ENCODE measurements around the gene CX3CL1. TPM values are rescaled to one million over a fixed set of nuclear protein-coding genes. Genes with fewer than 3 reads are reported as not detected.
"Not testable (repeated sequence)": the region's sequence is repeated elsewhere in the genome, so short reads cannot be mapped to it uniquely, and the experiment has no call there.

CX3CL1 gene
- 0.81 and 1.0 TPM in 2 replicates for total RNA-seq (2014; rRNA removed; shearing (Covaris generic))

GRCh38 chr16:57372372-57373116 is at the start of gene CX3CL1:
Gene CX3CL1, plus strand, starts transcription at chr16:57372490. Its CDS starts 79 bp downstream, at chr16:57372569.
- DNase-seq (ENCODE audit: low read depth), result peak; percentile 80

DNA sequence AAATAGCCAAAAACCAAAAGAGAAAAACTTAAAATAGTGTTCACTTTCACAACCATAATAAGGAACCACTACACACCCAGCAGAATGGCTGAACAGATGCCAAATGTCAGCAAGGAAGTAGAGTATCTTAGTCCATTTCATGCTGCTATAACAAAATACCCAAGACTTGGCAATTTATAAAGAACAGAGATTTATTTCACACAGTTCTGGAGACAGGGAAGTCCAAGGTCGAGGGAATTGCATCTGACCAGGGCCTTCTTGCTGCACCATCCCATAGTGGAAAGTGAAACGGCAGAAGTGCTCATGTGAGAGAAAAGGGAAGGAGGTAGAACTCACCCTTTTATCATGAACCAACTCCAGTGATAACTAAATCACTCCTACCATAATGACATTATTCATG is 47.5 kb upstream of the CX3CL1 start:
- no peak for DNase-seq (ENCODE audit: low read depth)

GRCh38 chr16:57325458-57325857 is 46.8 kb upstream of the CX3CL1 start:
- DNase-seq (ENCODE audit: low read depth), result peak; percentile 60

GRCh38 chr16:57329718-57330327 is 42.5 kb upstream of the CX3CL1 start:
- no peak for DNase-seq (ENCODE audit: low read depth)

- DNase-seq (ENCODE audit: low read depth), result no peak
These were observed 40.9 kb upstream of the CX3CL1 start for GRCh38 chr16:57331355-57331754.

- DNase-seq (ENCODE audit: low read depth), result no peak
These were observed 38.9 kb upstream of the CX3CL1 start for GRCh38 chr16:57333402-57333801.

DNA sequence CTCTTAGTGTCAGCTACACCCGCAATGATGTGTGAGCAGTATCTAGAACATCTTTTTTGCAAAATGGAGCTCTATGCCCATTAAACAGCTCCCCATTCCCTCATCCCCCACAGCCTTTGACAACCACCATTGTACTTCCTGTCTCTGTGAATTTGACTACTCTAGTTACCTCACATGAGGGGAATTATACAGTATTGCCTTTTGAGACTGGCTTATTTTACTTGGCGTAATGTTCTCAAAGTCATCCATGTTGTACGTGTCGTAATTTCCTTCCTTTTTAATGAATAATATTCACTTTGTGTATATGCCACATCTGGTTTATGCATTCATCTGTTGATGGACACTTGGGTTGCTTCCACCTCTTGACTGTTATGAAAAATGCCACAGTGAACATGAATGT is 36.9 kb upstream of the CX3CL1 start:
- no peak for DNase-seq (ENCODE audit: low read depth)

- no peak for DNase-seq (ENCODE audit: low read depth)
These were observed 31.2 kb upstream of the CX3CL1 start for GRCh38 chr16:57341062-57341440.

DNA sequence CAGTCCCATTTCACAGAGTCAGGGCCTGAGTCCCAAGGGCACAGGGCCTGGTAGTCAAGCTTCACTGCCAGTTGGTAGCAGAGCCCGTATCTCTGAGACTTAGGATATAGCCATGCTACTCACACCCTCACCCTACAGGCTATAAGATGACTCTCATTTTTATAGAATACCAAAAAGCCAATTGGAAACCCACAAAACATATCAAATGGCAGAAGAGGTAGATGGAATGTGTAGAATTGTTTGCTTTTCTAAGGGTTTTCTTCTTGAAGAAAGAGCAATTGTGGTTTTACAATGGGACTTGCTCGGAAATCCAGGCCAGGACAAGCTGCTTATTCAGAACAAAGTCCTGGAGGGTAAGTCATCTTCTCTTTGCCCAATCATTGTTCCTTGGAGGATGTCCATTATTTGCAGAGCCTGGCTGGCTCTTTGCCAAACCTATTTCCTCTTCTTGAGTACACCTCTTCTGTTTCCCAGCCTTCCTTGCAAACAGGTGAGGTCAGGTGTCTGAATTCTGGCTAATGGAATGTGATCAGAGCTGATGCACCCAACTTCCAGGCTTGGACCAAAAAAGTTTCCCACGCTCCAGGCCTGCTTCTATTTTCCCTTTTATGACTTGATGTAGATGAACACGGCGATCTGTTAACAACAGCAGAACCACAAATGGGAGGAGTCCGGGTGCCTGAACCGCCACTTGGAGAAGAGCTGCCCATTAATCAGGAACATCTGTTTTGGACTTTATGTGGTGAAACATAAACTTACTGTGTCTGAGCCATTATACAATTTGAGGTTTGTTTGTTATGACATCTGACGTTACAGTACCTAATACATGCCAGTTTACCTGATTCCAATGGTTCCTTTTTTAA is 30.6 kb upstream of the CX3CL1 start:
- DNase-seq (ENCODE audit: low read depth), result peak; percentile 92

DNA sequence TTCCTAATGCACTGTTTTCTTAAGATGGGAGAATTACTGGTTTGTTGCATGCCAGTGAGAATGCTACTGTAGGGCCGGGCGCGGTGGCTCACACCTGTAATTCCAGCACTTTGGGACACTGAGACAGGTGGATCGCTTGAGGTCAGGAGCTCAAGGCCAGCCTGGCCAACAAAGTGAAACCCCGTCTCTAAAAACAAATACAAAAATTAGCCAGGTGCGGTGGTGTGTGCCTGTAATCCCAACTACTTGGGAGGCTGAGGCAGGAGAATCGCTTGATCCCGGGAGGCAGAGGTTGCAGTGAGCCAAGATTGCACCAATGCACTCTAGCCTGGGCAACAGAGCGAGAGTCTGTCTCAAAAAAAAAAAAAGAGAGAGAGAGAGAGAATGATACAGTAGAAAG is 29.7 kb upstream of the CX3CL1 start:
- not testable (repeated sequence) for DNase-seq (ENCODE audit: low read depth)

DNA sequence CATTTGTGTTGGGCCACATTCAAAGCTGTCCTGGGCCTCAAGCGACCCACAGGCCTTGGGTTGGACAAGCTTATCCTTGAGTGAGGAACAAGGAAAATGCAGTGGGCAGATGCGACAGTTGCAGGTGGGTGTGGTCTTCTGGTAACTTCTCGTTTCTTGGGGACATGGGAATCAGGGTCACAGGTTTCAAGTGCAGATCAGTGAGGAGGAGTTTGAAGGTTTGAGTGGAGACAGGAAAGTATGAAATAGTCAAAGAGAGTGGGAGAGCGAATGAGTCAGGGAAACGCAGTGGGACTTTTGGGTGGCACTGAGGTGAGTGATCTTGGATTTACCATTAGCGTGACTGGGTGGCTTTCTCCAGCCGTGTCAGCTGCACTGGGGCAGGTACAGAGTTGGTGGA is 29.1 kb upstream of the CX3CL1 start:
- DNase-seq (ENCODE audit: low read depth), result no peak

DNA sequence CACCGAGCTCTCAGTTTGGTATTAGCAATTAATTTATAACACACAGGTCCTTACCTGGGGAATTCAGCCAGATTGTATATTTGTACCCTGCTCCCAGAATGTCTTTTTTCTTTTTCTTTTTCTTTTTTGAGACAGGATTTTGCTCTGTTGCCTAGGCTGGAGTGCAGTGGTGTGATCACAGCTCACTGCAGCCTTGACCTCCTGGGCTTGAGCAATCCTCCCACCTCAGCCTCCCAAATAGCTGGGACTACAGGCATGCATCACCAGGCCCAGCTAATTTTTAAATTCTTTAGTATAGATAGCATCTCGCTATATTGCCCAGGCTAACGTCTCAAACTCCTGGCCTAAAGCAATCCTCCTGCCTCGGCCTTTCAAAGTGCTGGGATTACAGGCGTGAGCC is 28.2 kb upstream of the CX3CL1 start:
- DNase-seq (ENCODE audit: low read depth), result not testable (repeated sequence)

- no peak for DNase-seq (ENCODE audit: low read depth)
These were observed 27.3 kb upstream of the CX3CL1 start for GRCh38 chr16:57345021-57345420.

DNA sequence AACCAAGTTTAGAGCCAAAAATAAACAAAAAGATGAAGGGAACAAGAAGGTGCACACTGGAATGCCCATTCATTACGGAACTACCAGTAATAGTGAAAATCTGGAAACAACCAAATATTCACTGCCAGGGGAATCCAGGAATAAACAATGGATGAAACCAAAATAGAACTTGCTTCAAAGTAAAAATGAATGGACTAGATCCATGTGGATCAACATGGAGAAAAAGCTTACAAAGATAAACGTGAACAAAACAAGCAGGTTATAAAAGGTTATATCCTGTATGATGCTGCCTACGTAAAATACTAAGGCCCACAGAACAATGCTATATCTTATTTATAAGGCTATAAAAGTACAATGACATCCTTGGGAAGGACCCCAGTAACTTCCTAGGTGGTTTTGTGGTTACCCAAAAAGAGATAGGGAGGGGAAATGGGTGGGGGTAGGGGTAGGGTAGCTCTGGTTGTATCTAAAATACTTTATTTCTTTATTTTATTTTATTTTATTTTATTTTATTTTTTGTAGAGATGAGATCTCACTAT is 26.6 kb upstream of the CX3CL1 start:
- DNase-seq (ENCODE audit: low read depth), result no peak

DNA sequence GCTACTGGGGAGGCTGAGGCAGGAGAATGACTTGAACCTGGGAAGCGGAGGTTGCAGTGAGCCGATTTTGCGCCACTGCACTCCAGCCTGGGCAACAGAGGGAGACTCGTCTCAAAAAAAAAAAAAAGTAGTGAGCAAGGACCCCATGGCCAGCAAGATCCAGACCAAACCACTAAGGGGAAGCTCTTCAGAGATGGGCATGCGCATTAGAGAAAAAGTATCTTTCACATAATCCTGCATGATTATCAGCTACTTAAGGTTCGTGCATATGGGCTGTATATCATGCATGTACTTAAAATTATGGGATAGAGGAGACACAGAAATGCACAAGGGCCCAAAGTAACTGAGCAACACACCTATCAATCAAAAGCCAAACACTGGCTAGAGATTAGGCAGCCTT is 24.4 kb upstream of the CX3CL1 start:
- no peak for DNase-seq (ENCODE audit: low read depth)

- DNase-seq (ENCODE audit: low read depth), result no peak
These were observed 24.0 kb upstream of the CX3CL1 start for GRCh38 chr16:57348327-57348726.

DNA sequence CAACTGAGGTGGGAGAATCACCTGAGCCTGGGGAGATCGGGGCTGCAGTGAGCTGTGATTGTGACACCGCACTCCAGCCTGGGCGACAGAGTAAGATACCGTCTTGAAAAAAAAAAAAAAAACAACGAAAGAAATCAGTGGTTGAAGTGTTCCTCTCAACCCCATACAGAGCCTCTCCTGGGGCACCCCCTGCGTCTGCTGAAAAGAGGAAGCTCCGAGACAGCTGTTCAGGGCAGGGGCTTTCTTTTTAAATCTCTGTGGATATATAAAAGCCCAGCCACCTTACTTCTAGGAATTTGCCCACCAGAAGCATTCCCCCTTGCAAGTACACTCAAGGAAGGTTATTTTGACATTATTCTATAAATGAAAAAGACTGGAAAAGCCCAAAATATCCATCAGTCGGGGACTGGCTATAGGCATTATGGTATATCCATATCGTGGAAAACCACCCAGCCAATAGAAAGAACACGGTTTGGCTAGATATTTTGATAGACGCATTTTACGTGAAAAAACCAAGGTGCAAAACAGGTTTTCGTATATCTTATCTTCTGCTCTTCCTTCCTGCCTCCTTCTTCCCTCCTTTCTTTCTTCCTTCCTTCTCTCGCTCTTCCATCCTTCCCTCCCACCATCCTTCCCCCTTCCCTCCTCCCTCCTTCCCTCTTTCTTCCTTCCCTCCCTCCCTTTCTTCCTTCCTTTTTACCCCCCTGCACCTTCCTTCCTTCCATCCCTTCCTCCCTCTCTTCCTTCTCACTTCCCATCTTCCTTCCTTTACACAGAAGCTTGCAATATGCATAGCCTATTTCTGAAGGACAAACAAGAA is 22.9 kb upstream of the CX3CL1 start:
- DNase-seq (ENCODE audit: low read depth), result no peak

DNA sequence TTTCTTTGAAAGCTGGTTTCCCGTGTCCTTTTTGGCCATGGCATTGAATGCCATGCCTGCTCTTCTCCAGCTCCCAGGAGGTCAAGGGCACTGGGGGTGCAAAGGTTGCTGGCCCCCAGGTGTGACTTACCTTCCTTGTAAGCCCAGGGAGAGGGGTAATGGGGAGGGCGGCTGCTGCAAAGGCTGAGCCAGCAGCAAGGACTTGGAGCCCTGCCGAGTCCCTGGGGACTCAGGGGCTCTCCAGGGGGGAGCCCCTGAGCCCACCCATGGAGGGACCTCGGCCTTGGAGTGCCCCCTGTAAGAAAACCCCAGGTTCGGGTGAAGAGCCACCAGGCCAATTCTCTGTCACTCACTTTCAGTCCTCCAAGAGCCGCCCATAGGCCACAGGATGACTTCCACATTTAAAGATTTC is 19.6 kb upstream of the CX3CL1 start:
- no peak for DNase-seq (ENCODE audit: low read depth)

DNA sequence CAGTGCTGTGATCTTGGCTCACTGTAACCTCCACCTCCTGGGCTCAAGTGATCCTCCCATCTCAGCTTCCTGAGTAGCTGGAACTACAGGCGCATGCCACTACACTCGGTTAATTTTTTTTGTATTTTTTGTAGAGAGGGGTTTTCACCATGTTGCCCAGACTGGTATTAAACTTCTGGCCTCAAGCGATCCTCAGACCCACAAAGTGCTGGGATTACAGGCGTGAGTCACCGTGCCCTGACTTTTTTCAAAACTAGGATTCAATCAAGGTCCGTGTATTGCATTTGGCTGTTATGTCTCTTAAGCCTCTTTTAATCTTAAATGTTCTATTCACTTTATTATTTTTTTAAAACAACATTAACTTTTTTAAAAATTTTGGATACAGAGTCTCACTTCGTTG is 18.0 kb upstream of the CX3CL1 start:
- DNase-seq (ENCODE audit: low read depth), result peak; percentile 71

- no peak for DNase-seq (ENCODE audit: low read depth)
These were observed 16.3 kb upstream of the CX3CL1 start for GRCh38 chr16:57355898-57356414.

DNA sequence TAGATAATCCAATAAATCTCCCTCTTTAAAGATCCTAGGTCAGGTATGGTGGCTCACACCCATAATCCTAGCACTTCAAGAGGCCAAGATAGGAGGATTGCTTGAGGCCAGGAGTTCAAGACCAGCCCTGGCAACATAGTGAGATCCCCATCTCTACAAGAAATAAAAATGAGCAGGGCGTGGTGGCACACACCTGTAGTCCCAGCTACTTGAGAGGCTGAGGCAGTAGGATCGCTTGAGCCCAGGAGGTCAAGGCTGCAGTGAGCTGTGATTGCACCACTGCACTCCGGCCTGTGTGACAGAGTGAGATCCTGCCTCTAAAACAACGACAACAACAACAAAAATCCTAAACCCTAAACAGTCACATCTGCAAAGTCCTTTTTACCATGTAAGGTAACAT is 15.7 kb upstream of the CX3CL1 start:
- no peak for DNase-seq (ENCODE audit: low read depth)

Measured in M059J (cell line).